GM20000 (cell line): Measurements from ENCODE around the gene RRAGA.
A peak's percentile ranks its signal among the peaks of the same experiment; 100 is the strongest.

Experiments used
- DNase-seq: peaks from one replicate; pipeline ENCODE4 v3.0.0; 2012; ENCODE audit warnings: low spot score
- CTCF ChIP-seq: IDR thresholded peaks from 2 replicates; pipeline ENCODE4 v1.5.1; 2012; ENCODE audit warnings: mild to moderate bottlenecking, control low read depth; ENCODE audit errors: extremely low read depth, missing control alignments

RRAGA gene

GRCh38 chr9:19036611-19037010, 12.6 kb upstream of the RRAGA start:
- DNase-seq: no peak
- TF ChIP-seq CTCF: no peak

GRCh38 chr9:19049917-19050636, 850 bp downstream of the RRAGA start:
- DNase-seq: no peak
- no peak for TF ChIP-seq CTCF

GRCh38 chr9:19050637-19051591, 1.7 kb downstream of the RRAGA start:
- TF ChIP-seq CTCF: no peak
- DNase-seq: no peak

- TF ChIP-seq CTCF: no peak
- no peak for DNase-seq
Observed at GRCh38 chr9:19057033-19057432, 7.8 kb downstream of the RRAGA start.

GRCh38 chr9:19074229-19074628, 25.0 kb downstream of the RRAGA start:
- DNase-seq: no peak
- no peak for TF ChIP-seq CTCF

GRCh38 chr9:19074836-19075235, 25.6 kb downstream of the RRAGA start:
- no peak for TF ChIP-seq CTCF

GRCh38 chr9:19085295-19085694, 36.1 kb downstream of the RRAGA start:
- DNase-seq: peak; percentile 30
- TF ChIP-seq CTCF: peak; percentile 29

More at GRCh38 chr9:19074836-19075235, 25.6 kb downstream of the RRAGA start:
- DNase-seq: no peak
